HUES6 (cell line): ENCODE data around the gene LMOD1.
"Not testable (repeated sequence)": the region's sequence is repeated elsewhere in the genome, so short reads cannot be mapped to it uniquely, and the experiment has no call there.

Experiments
- H3K27ac ChIP-seq: 2 replicates; pipeline ENCODE4 v1.7.0; 2013; ENCODE audit warnings: low read depth, mild to moderate bottlenecking, low read length, inconsistent platforms
- H3K27me3 ChIP-seq: 2 replicates; pipeline ENCODE4 v1.6.1; 2013; ENCODE audit warnings: low read length; ENCODE audit not compliant: control insufficient read depth, insufficient read depth
- H3K36me3 ChIP-seq: 2 replicates; pipeline ENCODE4 v1.6.1; 2013; ENCODE audit warnings: low read length; ENCODE audit not compliant: control insufficient read depth, insufficient read depth
- H3K4me1 ChIP-seq: 2 replicates; pipeline ENCODE4 v1.6.1; 2013; ENCODE audit warnings: low read length; ENCODE audit not compliant: control insufficient read depth, insufficient read depth
- H3K4me3 ChIP-seq: 2 replicates; pipeline ENCODE4 v1.5.1; 2013; ENCODE audit warnings: low read depth, low read length
- H3K9ac ChIP-seq: one replicate; pipeline ENCODE4 v1.6.1; 2013; ENCODE audit warnings: mild to moderate bottlenecking, low read length
- H3K9me3 ChIP-seq: 2 replicates; pipeline ENCODE4 v1.6.1; 2013; ENCODE audit warnings: low read depth, low read length; ENCODE audit not compliant: control insufficient read depth, insufficient read depth

Gene LMOD1

DNA sequence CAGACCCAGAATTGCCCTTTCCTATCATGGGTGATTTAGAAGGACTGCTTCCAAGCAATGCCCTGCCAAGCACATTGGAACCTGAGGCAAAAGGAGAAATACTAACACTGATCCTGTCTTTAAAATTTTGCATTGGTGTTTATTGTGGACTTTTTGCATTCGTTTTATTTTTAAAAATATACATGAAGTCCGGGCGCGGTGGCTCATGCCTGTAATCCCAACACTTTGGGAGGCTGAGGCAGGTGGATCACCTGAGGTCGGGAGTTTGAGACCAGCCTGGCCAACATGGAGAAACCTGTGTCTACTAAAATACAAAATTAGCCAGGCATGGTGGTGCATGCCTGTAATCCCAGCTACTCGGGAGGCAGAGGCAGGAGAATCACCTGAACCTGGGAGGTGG, 45.3 kb downstream of the LMOD1 start:
- H3K4me1 ChIP-seq, result peaks cover 20% of the 10 kb centered on the region
- H3K4me3 ChIP-seq, H3K9ac ChIP-seq, H3K27me3 ChIP-seq, H3K9me3 ChIP-seq, H3K36me3 ChIP-seq, H3K27ac ChIP-seq: not testable (repeated sequence)

- no peak overlapping the region for H3K9ac ChIP-seq
- H3K36me3 ChIP-seq, result no peaks in the 10 kb centered on the region
- peaks cover 21% of the 10 kb centered on the region for H3K4me1 ChIP-seq
- no peaks in the 10 kb centered on the region for H3K27me3 ChIP-seq
- no peak overlapping the region for H3K27ac ChIP-seq
- no peak overlapping the region for H3K4me3 ChIP-seq
- H3K9me3 ChIP-seq, result no peaks in the 10 kb centered on the region
Observed at GRCh38 chr1:201900476-201900875, 45.9 kb downstream of the LMOD1 start.

GRCh38 chr1:201899683-201900429, 46.5 kb downstream of the LMOD1 start:
- H3K27ac ChIP-seq, result no peak overlapping the region
- H3K4me3 ChIP-seq, result no peak overlapping the region
- peaks cover 20% of the 10 kb centered on the region for H3K4me1 ChIP-seq
- no peak overlapping the region for H3K9ac ChIP-seq
- no peaks in the 10 kb centered on the region for H3K27me3 ChIP-seq
- no peaks in the 10 kb centered on the region for H3K9me3 ChIP-seq
- H3K36me3 ChIP-seq, result no peaks in the 10 kb centered on the region

DNA sequence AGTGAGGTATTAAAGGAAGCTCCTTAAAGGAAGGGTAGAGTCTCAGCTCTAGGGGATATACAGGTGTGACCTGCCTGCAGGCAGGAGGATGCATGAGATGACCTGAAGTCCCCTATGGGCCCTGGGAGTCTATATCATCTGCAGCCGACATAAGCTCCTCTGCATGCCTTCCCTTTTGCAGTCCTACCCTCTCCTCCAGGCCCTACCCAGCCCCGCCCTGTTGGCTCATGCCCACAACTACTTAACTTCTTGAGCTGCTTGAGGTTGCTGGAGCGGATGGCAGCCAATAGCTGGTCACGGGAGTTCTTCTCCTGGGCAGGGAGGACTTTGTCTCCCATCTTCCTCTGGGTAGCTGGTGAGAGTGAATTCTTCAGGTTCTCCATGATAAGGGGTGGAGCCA, 47.4 kb downstream of the LMOD1 start:
- no peak overlapping the region for H3K4me3 ChIP-seq
- no peaks in the 10 kb centered on the region for H3K27me3 ChIP-seq
- no peaks in the 10 kb centered on the region for H3K36me3 ChIP-seq
- H3K9ac ChIP-seq, result no peak overlapping the region
- no peak overlapping the region for H3K27ac ChIP-seq
- H3K4me1 ChIP-seq, result peaks cover 22% of the 10 kb centered on the region
- H3K9me3 ChIP-seq, result no peaks in the 10 kb centered on the region

GRCh38 chr1:201898240-201898894, 48.0 kb downstream of the LMOD1 start:
- H3K27me3 ChIP-seq, result no peaks in the 10 kb centered on the region
- H3K4me3 ChIP-seq, result no peak overlapping the region
- no peak overlapping the region for H3K9ac ChIP-seq
- H3K9me3 ChIP-seq, result no peaks in the 10 kb centered on the region
- H3K27ac ChIP-seq, result no peak overlapping the region
- no peaks in the 10 kb centered on the region for H3K36me3 ChIP-seq
- H3K4me1 ChIP-seq, result peaks cover 29% of the 10 kb centered on the region

DNA sequence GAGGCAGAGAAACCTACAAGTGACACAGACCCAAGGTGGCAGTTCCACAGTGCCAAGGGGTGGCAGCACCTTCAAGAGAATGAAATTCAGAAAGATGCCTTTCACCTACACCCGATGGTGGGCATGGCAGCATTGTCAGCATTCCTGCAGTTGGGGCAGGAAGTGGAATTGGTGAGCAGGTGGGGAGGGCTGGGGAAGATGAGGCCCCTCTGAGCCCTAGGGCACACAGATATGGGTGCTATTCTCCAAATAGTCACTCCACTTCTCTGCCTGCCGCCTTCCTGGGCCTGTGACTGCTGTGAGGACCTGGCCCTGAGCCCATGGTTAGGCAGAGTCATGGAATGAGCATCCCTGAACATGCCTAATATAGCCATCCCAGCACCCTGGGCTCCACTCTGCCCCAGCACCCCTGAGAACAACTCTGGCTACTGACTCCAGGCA, 49.4 kb downstream of the LMOD1 start:
- Histone ChIP-seq H3K4me3 (no peak overlapping the region), H3K9ac (no peak overlapping the region), H3K27me3 (no peaks in the 10 kb centered on the region), H3K27ac (no peak overlapping the region), H3K4me1 (peaks cover 29% of the 10 kb centered on the region), H3K9me3 (no peaks in the 10 kb centered on the region), H3K36me3 (no peaks in the 10 kb centered on the region)

- Histone ChIP-seq H3K9ac (no peak overlapping the region), H3K27me3 (no peaks in the 10 kb centered on the region), H3K27ac (no peak overlapping the region), H3K4me1 (peaks cover 29% of the 10 kb centered on the region), H3K4me3 (no peak overlapping the region), H3K36me3 (no peaks in the 10 kb centered on the region), H3K9me3 (no peaks in the 10 kb centered on the region)
Observed at GRCh38 chr1:201895913-201896807, 50.2 kb downstream of the LMOD1 start.

GRCh38 chr1:201895120-201895665, 51.2 kb downstream of the LMOD1 start:
- Histone ChIP-seq H3K27me3 (no peaks in the 10 kb centered on the region; the same call in 1 of the 2 replicates), H3K27ac (no peak overlapping the region), H3K36me3 (no peaks in the 10 kb centered on the region), H3K9ac (no peak overlapping the region), H3K4me1 (peaks cover 29% of the 10 kb centered on the region), H3K4me3 (no peak overlapping the region), H3K9me3 (no peaks in the 10 kb centered on the region)

DNA sequence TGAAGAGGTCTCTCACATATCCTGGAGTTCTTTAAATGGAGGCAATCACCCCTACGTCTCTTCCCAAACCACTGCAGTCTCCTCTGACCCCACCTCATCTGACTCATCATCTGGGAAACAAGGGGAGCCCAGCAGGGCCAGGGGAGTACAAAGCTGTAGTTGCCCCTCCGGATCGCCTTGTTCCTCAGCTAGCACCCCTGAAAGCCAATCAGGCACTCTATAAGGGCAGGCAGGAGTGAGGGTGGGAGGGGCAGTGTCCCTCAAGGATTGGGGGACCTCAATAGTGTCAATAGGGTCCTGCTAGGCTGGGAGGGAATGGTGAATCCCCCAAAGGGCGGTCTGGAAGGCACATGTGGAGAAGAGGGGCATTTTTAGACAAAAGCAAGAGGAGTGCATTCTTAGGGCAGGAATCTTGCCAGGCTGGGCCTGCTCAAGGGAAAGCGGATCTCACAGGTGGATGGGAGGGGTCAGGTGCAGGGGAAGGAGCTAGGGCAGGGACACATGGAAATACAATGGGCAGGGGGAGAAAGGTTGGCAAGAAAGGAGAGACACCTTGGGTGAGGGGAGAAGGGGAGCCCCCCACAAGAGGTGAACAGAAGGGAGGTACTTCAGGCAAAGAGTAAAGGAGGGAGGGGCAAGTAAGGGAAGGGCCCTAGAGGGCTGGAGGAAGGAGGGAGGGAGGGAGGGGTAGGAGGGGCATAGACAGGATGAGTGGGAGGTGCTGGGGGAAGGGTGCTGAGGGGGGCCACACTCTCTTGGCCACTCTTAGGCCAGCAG, 51.8 kb downstream of the LMOD1 start:
- peaks cover 30% of the 10 kb centered on the region for H3K4me1 ChIP-seq
- no peak overlapping the region for H3K4me3 ChIP-seq
- no peak overlapping the region for H3K27ac ChIP-seq
- no peak overlapping the region for H3K9ac ChIP-seq
- no peaks in the 10 kb centered on the region for H3K36me3 ChIP-seq
- peaks cover 3% of the 10 kb centered on the region for H3K27me3 ChIP-seq
- no peaks in the 10 kb centered on the region for H3K9me3 ChIP-seq

DNA sequence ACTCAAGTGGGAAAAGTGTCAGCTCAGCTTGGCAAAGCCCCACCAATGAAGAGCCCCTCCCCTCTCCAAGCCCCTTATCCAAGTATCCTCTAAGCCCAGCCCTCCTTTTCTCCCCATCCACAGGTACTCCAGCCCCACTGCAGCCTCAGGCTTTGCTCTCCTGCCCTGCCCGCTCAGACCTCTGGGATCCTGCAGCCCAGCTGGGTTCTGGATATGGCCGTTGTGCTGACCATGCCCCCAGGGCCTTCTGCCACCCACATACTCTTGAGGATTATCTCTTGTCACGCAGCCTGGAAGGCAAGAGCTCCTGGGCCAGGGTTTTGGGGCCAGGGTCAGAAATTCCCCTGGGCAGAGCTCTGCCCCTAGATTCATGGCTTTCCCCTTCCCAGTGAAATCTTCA, 52.9 kb downstream of the LMOD1 start:
- H3K9ac ChIP-seq, result no peak overlapping the region
- peaks cover 33% of the 10 kb centered on the region for H3K4me1 ChIP-seq
- H3K9me3 ChIP-seq, result no peaks in the 10 kb centered on the region
- H3K36me3 ChIP-seq, result no peaks in the 10 kb centered on the region
- H3K27ac ChIP-seq, result no peak overlapping the region
- H3K4me3 ChIP-seq, result no peak overlapping the region
- H3K27me3 ChIP-seq, result peaks cover 11% of the 10 kb centered on the region
